OCI-LY1 (cell line): ENCODE data around the gene ACVR1B.

Experiments
- CTCF ChIP-seq: fragments of 200-600 bp; sonication (generic), shearing (Covaris generic); IDR thresholded peaks from 2 replicates; pipeline ENCODE4 v1.5.1; 2017; ENCODE audit warnings: mild to moderate bottlenecking, antibody characterized with exemption, low read length, moderate library complexity, mixed read lengths
- EZH2 ChIP-seq: fragments of 200-600 bp; sonication (generic), shearing (Covaris generic); IDR thresholded peaks from 2 replicates; pipeline ENCODE4 v1.8.0; 2017; ENCODE audit warnings: borderline replicate concordance, mixed run types, mild to moderate bottlenecking, antibody characterized with exemption, low read length, moderate library complexity, mixed read lengths

GRCh38 chr12:52035926-52036325, 84.4 kb downstream of the ACVR1B start:
- TF ChIP-seq CTCF (no peak), EZH2 (no peak)
